Heart right ventricle (tissue), 16 donors: Measurements from ENCODE around the gene SLC25A21. TPM values are rescaled to one million over a fixed set of nuclear protein-coding genes. Genes with fewer than 3 reads are reported as not detected.

Experiments
- ATAC-seq, 8 donors: fragments of 200-7000 bp; cut with Tn5 transposase; one replicate each; pipeline ENCODE4 v1.9.1; 2020; ENCODE audit warnings: mild to moderate bottlenecking in 8 of 8, moderate library complexity in 8 of 8, moderate number of reproducible peaks in 1 of 8
- DNase-seq, 2 donors: peaks; one replicate each; pipeline ENCODE4 v3.0.0-alpha.2; 2020
- H3K27ac ChIP-seq, 10 donors: fragments of 200-600 bp; sonication (generic) in 2 of 10; one replicate each; pipeline versions ENCODE4 v1.5.0 to v1.8.0; 2020 to 2022; ENCODE audit warnings: mild to moderate bottlenecking in 3 of 10
- H3K27me3 ChIP-seq, 7 donors: fragments of 200-600 bp; one replicate each; pipeline ENCODE4 v1.8.0; 2021 to 2022; ENCODE audit warnings: mild to moderate bottlenecking in 2 of 7
- H3K36me3 ChIP-seq, 9 donors: fragments of 200-600 bp; sonication (generic) in 1 of 9; one replicate each; pipeline versions ENCODE4 v1.5.0 to v1.8.0; 2020 to 2022; ENCODE audit warnings: mild to moderate bottlenecking in 2 of 9
- H3K4me1 ChIP-seq, 9 donors: fragments of 200-600 bp; sonication (generic) in 1 of 9; one replicate each; pipeline versions ENCODE4 v1.5.0 to v1.8.0; 2020 to 2022; ENCODE audit warnings: mild to moderate bottlenecking in 4 of 9
- H3K4me3 ChIP-seq, 10 donors: fragments of 200-600 bp; sonication (generic) in 2 of 10; one replicate each; pipeline versions ENCODE4 v1.5.0 to v1.8.0; 2020 to 2022; ENCODE audit warnings: mild to moderate bottlenecking in 7 of 10, moderate library complexity in 2 of 10
- H3K9me3 ChIP-seq, 11 donors: fragments of 200-600 bp in 10 of 11; sonication (generic) in 2 of 11; one replicate each; pipeline versions ENCODE4 v1.5.0 to v1.8.0; 2013 to 2022; ENCODE audit warnings: mild to moderate bottlenecking in 2 of 11, control low read depth in 1 of 11, moderate library complexity in 1 of 11
- CTCF ChIP-seq, 9 donors: fragments of 200-600 bp; sonication (generic) in 2 of 9; IDR thresholded peaks; one replicate each; pipeline versions ENCODE4 v1.5.0 to v1.8.0; 2021 to 2022; ENCODE audit warnings: antibody characterized with exemption in 9 of 9, mild to moderate bottlenecking in 5 of 9, moderate library complexity in 1 of 9
- WGBS, 2 donors: extraction: QIAGEN DNeasy Blood & Tissue Kit; methylation state at CpG; one replicate each; pipeline ENCODE4 v1.1.7; 2013; ENCODE audit warnings: inconsistent platforms in 1 of 2; 5-methylcytosine and 5-hydroxymethylcytosine counted together
- intact Hi-C, 10 donors: fragments of 100-400 bp; cut with DNase I; formaldehyde crosslinking; loops; one replicate each; pipeline versions ENCODE4 v1.11.1 to v1.14.2; 2022
- polyA plus RNA-seq, 2 donors: library from polyadenylated mRNA; stranded (reverse); fragments of 200-250 nt; gene quantifications; one replicate each; pipeline ENCODE4 v1.2.3, GENCODE V29; 2013
- total RNA-seq, 10 donors: library from RNA; stranded (reverse); fragmentation: NEBNext Ultra II Directional in 3 of 10; extraction: Animal tissue kit (Norgen Biotek cat#: 25700) in 3 of 10; gene quantifications; one replicate each; pipeline versions ENCODE4 v1.2.1 to v1.2.4, GENCODE V29; 2021 to 2023
- donor health status: Arrhythmogenic right ventricular cardiomyopathy.
- donor health status: ischemic (EF 13 %, LVEDD 7.1; RV severe dilation, severe dysfunction).
- donor health status: healthy with polysubstance abuse.
- donor health status: DM: no; HTN: yes; CAD: no.
- donor health status: DM: no; HTN: no; CAD: no.
- donor health status: ischemic (EF 25% LVEDD 6.9; RV normal size, moderate dysfunction).
- donor health status: ischemic (EF 25% LVEDD 5.7; RV mildly dilated, moderate dysfunction).
- donor health status: healthy.
- donor health status: DM: yes; HTN: yes; CAD: no.
- donor health status: Ischemic cardiomyopathy.
- donor health status: ischemic (EF 35%, LVEDD 5.7; RV mildly dilated, moderate dysfunction).
- donor health status: nonischemic (EF 11% LVEDD 7.7; RV severe dilation, severe dysfunction).
- donor health status: DM: yes; HTN: yes; CAD: no.
- donor health status: PGD.
- donor health status: ischemic (EF 29% LVEDD 5.4; RV normal size, mild dysfunction).
- donor health status: nonischemic (EF 23%, LVEDD 6.1; RV moderate dilation, normal function).

Gene SLC25A21
- total and polyA plus RNA-seq, 12 donors, result 0.08 to 1.3 (median 0.34) TPM

DNA sequence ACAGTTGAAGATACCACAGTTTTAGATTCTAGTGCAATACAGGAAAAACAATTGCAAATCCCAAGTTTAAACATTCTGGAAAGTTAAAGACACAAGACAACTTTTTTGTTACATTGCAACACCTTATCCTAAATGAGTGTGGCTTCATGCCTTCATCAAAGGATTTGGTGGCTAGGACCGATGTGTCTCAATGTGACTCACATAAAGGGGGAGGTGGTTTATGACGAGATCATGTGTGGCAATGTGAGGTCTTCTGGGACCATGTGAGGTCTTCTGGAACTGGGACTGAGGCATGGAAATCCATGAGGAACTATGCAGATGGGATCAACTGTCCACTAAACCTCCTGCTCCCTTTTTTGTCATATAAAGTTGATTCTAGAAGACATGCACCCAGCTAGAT, 344.5 kb downstream of the SLC25A21 start:
- intact Hi-C loops, result no loop called here
- DNase-seq (no peak), ATAC-seq (no peak)
- Histone ChIP-seq H3K27ac (no peak overlapping the region), H3K27me3 (peaks cover 0 to 19% (median 0%) of the 10 kb centered on the region in 7 donors), H3K4me1 (no peaks in the 10 kb centered on the region), H3K36me3 (no peaks in the 10 kb centered on the region), H3K4me3 (no peak overlapping the region), H3K9me3 (no peaks in the 10 kb centered on the region)
- TF ChIP-seq CTCF (IDR thresholded peaks at IDR 0.05), result no peak
- 0 to 2% methylated on average over 2 of the region's 2 CpGs for WGBS, 2 donors

- Histone ChIP-seq H3K27ac (no peak overlapping the region), H3K4me1 (no peaks in the 10 kb centered on the region), H3K27me3 (peaks cover 0 to 11% (median 0%) of the 10 kb centered on the region in 7 donors), H3K36me3 (no peaks in the 10 kb centered on the region), H3K9me3 (no peaks in the 10 kb centered on the region), H3K4me3 (no peak overlapping the region)
- intact Hi-C loops, result no loop called here
- ATAC-seq, result no peak
- TF ChIP-seq CTCF (IDR thresholded peaks at IDR 0.05), result no peak
- WGBS, 2 donors, result 76 to 79% methylated on average over 6 of the region's 6 CpGs
- no peak for DNase-seq
Measured at GRCh38 chr14:36826614-36827013, 345.8 kb downstream of the SLC25A21 start.

- no peaks in the 10 kb centered on the region for H3K4me1 ChIP-seq
- no peak overlapping the region for H3K27ac ChIP-seq
- no peak for DNase-seq
- ATAC-seq, result no peak
- intact Hi-C loops, result no loop called here
- H3K9me3 ChIP-seq, result no peaks in the 10 kb centered on the region
- no peak overlapping the region for H3K4me3 ChIP-seq
- H3K36me3 ChIP-seq, result no peaks in the 10 kb centered on the region
- WGBS, 2 donors, result 88 to 94% methylated on average over 4 of the region's 4 CpGs
- no peak for TF ChIP-seq CTCF (IDR thresholded peaks at IDR 0.05)
- peaks cover 0 to 16% (median 0%) of the 10 kb centered on the region in 7 donors for H3K27me3 ChIP-seq
Measured at GRCh38 chr14:36824854-36825253, 347.6 kb downstream of the SLC25A21 start.

- no peak for ATAC-seq
- TF ChIP-seq CTCF (IDR thresholded peaks at IDR 0.05), result no peak
- no peak overlapping the region for H3K27ac ChIP-seq
- DNase-seq, result no peak
- no peaks in the 10 kb centered on the region for H3K9me3 ChIP-seq
- peaks cover 0 to 12% (median 0%) of the 10 kb centered on the region in 7 donors for H3K27me3 ChIP-seq
- no peak overlapping the region for H3K4me3 ChIP-seq
- 67 to 71% methylated on average over 4 of the region's 4 CpGs for WGBS, 2 donors
- no peaks in the 10 kb centered on the region for H3K36me3 ChIP-seq
- no peaks in the 10 kb centered on the region for H3K4me1 ChIP-seq
- intact Hi-C loops, result no loop called here
Measured at GRCh38 chr14:36823651-36824050, 348.8 kb downstream of the SLC25A21 start.
